Peyer's patch (tissue), 4 donors: Measurements from ENCODE around the gene ENPP7.

Experiments used
- CTCF ChIP-seq, 6 experiments: fragments of 450-650 bp in 4 of 6; fragments of 200-600 bp in 2 of 6; sonication (generic) in 1 of 6; IDR thresholded peaks; one replicate each; pipeline ENCODE4 v1.5.1; 2017 to 2019; ENCODE audit warnings: antibody characterized with exemption in 6 of 6, mild to moderate bottlenecking in 3 of 6, moderate library complexity in 1 of 6
- POLR2A ChIP-seq, 2 donors: fragments of 450-650 bp; IDR thresholded peaks; one replicate each; pipeline ENCODE4 v1.5.1; 2017; ENCODE audit warnings: antibody characterized with exemption in 2 of 2, mild to moderate bottlenecking in 2 of 2, moderate library complexity in 2 of 2

- TF ChIP-seq CTCF (IDR thresholded peaks at IDR 0.05): no peak
- no peak for TF ChIP-seq POLR2A (IDR thresholded peaks at IDR 0.05)
These were observed 44.9 kb downstream of the ENPP7 start for GRCh38 chr17:79775632-79776031.
